GM19238 (cell line): Measurements from ENCODE around the gene OSTC.

Source experiments
- DNase-seq: peaks from one replicate; pipeline ENCODE4 v3.0.0; 2011; ENCODE audit warnings: low spot score; ENCODE audit not compliant: insufficient read length

The OSTC gene

GRCh38 chr4:108650212-108651013, at the start of gene OSTC:
Gene OSTC, plus strand, starts transcription at chr4:108650599. Its CDS starts 57 bp downstream, at chr4:108650656.
- peak; percentile 76 for DNase-seq

- no peak for DNase-seq
These were observed 49.3 kb upstream of the OSTC start for GRCh38 chr4:108601106-108601505.

GRCh38 chr4:108601532-108601931, 48.9 kb upstream of the OSTC start:
- no peak for DNase-seq

DNA sequence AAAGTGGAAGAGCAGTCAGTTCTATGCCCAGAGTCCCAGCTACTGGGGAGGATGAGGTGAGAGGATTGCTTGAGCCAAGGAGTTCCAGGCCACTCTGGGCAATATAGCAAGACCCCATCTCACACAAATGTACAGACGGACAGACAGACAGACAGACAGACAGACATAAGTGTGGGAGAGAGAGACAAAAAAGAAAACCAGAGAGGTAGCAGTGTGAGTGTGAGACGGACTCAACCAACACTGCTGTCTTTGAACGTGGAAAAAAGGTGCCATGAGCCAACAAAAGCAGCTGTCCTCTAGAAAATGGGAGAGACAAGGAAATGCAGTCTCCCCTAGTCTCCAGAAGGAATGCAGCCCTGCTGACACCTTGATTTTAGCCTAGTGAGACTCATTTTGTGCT, 48.2 kb upstream of the OSTC start:
- no peak for DNase-seq

DNA sequence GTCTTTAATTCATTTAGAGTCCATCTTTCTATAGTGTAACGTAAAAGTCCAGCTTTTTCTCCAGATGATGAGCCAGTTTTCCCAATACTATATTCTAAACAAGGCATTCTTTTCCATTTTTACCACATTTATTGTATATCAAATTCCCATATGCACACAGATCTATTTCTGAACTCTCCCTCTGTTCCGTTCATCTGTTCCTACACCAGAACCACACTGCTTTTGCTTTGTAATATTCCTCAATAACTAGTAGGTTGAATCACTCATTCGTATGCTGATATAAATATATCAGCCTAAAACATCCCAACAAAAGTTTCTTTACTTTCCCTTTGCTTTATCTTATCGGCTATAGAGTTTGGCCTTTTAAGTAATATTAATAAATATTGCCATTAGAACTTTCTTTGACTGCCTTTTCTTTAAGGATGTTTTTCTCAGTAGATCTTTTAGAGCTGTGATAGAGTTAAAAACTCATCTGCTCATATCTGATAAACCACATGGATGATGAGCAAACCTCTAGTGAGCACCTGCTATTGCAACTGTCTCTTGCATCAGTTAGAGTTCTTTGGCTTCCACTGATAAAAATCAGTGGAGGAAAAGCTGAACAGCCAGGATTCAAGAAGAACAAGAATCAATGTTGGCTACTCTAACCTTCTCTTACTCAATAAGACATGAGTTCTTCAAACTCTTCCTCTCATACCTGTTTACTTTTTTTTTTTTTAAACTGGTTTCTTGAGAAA, 43.2 kb upstream of the OSTC start:
- DNase-seq: no peak

GRCh38 chr4:108611365-108611764, 39.0 kb upstream of the OSTC start:
- DNase-seq: no peak

DNA sequence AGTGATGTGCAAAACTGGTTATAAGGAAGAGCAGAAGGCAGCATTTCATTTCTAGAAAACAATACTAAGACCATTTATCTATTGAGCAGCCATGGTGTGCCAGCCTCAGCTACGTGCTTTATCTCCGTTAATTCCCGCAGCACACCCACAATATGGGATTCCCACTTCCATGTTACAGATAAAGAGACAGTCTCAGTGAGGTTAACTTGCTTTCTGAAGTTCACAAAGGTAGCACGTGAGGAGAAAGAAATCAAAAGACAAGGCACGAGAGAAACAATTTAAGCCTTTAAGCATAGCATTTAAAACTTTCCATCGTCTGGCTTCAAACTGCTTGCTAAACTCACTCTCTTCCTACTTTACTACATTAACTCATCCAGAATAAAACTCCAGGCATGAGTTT, 38.0 kb upstream of the OSTC start:
- no peak for DNase-seq

DNA sequence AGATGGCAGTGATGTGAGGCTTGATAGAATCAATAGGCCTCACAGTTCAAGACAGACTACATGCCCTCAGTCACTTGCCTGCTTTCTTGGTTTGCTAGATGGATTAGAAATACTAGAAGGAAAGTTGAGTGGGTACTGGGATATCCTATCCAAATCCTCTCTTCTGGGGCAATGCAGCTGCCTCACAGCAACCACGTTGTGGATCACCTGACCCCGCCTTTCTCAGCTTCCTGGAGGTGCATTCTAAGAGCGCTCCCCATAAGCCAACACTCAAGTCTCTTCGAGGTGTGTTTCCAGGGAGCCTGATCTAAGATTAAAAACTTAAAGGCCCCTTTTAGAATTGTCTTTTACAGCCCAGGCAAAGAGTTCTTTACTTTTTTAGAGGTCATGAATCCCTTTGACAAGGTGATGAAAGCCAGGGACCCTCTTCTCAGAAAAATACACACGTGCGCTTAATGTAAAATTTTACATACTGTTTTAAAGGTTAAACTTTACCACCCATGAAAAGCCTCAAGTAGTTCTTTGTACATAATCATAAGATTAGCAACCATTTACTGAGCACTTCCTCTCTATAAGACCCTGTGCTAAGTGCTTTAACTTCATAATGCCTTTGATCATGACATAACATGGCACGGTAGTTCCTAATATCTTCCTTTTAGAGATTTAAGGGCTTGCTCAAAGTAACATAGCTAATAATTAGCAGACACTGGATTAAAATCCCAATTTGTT, 30.9 kb upstream of the OSTC start:
- DNase-seq: no peak

DNA sequence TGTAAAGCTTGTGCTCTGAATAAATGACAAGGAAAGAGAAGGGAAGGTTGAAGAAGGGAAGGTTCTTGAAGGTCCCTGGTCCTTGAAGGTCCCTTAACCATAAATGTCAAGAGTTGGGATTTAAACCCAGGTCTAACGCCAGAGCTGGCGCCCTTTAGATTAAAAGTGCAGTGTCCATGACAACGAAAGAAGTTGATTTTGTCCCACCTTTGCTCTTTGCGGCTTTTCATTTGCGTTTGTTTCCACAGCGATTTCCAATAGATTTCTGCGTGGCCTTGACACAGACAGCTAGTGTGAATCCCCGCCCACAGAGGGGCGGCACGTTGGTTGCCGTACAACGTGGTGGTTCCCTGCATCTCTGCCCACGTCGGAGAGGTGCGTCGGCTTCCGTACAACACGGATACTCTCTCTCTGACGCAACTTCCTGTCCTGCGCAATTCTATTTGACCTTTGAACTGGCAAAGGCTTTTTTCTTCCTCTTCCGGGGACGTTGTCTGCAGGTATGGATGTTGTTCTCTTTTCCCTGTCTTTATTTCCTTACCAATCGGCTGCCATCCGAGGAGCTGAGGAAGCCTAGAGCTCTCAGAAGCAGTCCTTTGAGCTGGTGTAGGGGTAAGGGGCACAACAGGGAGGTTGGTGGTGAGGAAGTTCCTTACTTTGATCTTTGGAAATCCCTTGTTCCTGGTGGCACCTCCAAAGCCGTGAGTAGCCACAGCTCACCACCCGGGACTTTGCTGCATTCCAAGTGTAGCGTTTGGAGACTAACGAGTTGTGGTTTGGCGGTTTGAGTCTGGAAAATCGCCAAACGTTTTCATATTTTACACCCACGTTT, 30.1 kb upstream of the OSTC start, which contains the start of gene RPL34:
Gene RPL34 (plus strand): TSS at position 476 of the 832 bp plus-strand sequence. CDS start 1,384 bp downstream, outside the sequence.
- DNase-seq: peak; percentile 71

- DNase-seq: no peak
These were observed 29.2 kb upstream of the OSTC start for GRCh38 chr4:108620933-108621905.

DNA sequence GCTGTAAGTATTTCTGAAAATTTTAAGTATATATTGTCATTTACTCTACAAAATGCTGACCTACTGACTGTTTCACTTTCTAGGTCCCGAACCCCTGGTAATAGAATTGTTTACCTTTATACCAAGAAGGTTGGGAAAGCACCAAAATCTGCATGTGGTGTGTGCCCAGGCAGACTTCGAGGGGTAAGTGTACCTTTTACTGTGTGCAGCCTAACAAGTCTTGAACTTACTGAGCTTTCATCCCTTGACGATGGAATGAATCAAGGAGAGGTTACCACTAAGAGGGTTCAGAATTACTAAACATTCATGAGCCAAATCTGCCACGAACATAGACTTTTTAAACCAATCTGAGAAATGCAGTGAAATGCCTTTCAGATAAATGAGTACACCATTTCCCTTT, 28.4 kb upstream of the OSTC start:
- no peak for DNase-seq

DNA sequence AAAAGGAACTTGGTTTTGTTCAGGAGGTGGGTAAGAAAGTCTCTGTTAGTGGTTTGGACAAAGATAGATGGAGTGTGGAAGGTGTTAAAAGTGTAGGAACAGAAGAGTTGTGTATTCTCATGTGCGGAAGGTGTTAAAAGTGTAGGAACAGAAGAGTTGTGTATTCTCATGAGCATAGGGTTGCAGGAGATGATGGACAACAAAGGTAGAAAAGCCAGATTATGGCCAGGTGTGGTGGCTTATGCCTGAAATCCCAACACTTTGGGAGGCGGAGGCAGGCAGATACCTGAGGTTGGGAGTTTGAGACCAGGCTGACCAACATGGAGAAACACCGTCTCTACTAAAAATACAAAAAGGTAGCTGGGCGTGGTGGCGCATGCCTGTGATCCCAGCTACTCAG, 27.6 kb upstream of the OSTC start:
- DNase-seq: no peak

DNA sequence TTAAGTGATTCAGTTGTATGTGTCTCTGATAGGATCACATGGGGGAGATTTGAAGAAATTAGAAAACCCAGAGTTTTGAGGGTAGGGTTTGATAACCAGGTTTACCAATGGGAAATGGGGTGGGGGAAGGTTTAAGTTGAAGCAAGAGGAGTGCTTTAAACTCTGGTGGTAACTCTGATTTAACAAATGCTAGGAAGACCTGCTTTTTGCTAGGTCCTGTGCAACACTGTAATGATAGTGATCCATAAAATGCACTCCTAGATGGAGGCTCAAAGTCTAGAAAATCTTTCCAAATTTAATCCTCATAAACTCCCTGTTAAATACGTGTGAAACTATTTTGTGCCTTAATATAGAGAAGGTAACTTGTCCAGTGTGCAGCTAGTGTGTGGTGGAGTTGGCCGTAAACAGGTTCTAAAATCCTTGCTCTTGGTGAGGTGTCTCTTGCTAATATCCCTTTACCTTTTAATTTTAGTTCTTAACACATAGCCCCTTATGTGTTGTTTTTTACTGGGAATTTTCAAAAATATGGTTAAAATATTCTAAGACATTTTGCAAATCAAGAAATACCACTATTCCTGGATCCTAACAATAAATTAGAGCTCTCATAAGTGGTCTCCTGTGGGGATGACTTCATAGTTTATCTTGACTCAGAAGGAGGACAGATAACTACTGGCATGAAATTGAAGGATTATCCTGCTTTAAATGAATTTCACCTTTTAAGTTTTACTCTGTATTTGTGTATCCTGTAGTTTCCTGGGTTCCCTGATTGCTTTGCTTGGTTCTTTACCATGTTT, 25.9 kb upstream of the OSTC start:
- no peak for DNase-seq

- no peak for DNase-seq
These were observed 24.3 kb upstream of the OSTC start for GRCh38 chr4:108626056-108626455.

- no peak for DNase-seq
These were observed 22.0 kb upstream of the OSTC start for GRCh38 chr4:108628411-108628810.

- no peak for DNase-seq
These were observed 15.2 kb upstream of the OSTC start for GRCh38 chr4:108635070-108635655.

- DNase-seq: no peak
These were observed 14.2 kb upstream of the OSTC start for GRCh38 chr4:108636246-108636645.

DNA sequence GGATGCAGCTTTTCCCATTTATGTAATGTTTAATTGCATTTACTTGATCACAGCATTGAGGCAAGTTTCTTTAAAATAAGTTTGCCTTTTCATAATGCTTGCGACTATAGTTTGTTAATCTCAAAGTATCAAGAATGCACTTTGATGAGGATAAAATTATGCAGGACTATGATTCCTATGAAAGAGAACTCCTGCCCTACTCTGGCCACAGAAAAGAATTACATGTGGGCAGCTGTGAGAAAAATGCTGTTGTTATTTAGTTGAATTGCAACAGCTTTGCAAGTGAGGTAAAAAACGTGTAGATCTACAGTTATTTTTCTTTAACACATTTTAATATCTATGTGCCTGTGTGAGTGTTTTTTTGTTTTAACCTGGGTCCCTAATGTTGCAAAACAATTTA, 12.5 kb upstream of the OSTC start:
- DNase-seq: no peak

GRCh38 chr4:108644237-108644636, 6.2 kb upstream of the OSTC start:
- DNase-seq: no peak
